ENCODE measurements around the gene PPT2. TPM values are rescaled to one million over a fixed set of nuclear protein-coding genes. Genes with fewer than 3 reads are reported as not detected.

Gene PPT2
- total and polyA plus RNA-seq, 2 of the 13 experiments (the other 11 are each of a cell fraction or from before 2014, with no cell fraction given) = 39.2 to 61.8 TPM

- peak; percentile 65 to 83; a peak in 3 of 4 replicates for TF ChIP-seq MAFK (conservative IDR thresholded peaks at IDR 0.05 in 1 of 2, IDR thresholded peaks at IDR 0.05 in 1 of 2; ENCODE audit: low read length in 2 of 2)
- TF ChIP-seq ZSCAN21 (CRISPR knock-in tag; IDR thresholded peaks at IDR 0.05; ENCODE audit: borderline replicate concordance) = peak; percentile 80; the same call in 1 of the 2 replicates
- peak; percentile 92 for TF ChIP-seq SP4 (CRISPR knock-in tag; IDR thresholded peaks at IDR 0.05)
- TF ChIP-seq KAT8 (CRISPR knock-in tag; IDR thresholded peaks at IDR 0.05) = peak; percentile 83
- TF ChIP-seq CEBPG (CRISPR knock-in tag; IDR thresholded peaks at IDR 0.05) = 0 out of 2 replicates have a peak, but pooled peaks have one; percentile 3
- no peak; the same call in 1 of the 2 replicates for TF ChIP-seq ZFY (CRISPR knock-in tag; IDR thresholded peaks at IDR 0.05)
- peak; percentile 54; the same call in 1 of the 2 replicates for TF ChIP-seq CSRNP1 (CRISPR knock-in tag; IDR thresholded peaks at IDR 0.05)
- peak; percentile 30; the same call in 1 of the 2 replicates for TF ChIP-seq SNAPC5 (CRISPR knock-in tag; IDR thresholded peaks at IDR 0.05; ENCODE audit: borderline replicate concordance)
- peak; percentile 96 for TF ChIP-seq KDM5A (IDR thresholded peaks at IDR 0.05; ENCODE audit: borderline replicate concordance, low read length)
- TF ChIP-seq MLXIP (CRISPR knock-in tag; IDR thresholded peaks at IDR 0.05; ENCODE audit: borderline replicate concordance) = no peak
- TF ChIP-seq MXI1 (IDR thresholded peaks at IDR 0.05; ENCODE audit: borderline replicate concordance, low read depth, low read length) = peak; percentile 73; the same call in 1 of the 3 replicates
- 0 out of 2 replicates have a peak, but pooled peaks have one; percentile 43 for TF ChIP-seq ZFP36L2 (CRISPR knock-in tag; IDR thresholded peaks at IDR 0.05)
- no peak for TF ChIP-seq ZMAT3 (CRISPR knock-in tag; conservative IDR thresholded peaks at IDR 0.05)
- TF ChIP-seq TBX3 (IDR thresholded peaks at IDR 0.05; ENCODE audit: borderline replicate concordance) = no peak
- no peak for TF ChIP-seq SRSF4 (IDR thresholded peaks at IDR 0.05; ENCODE audit: low read depth, low read length, poor library complexity, severe bottlenecking)
- peak; percentile 98 for TF ChIP-seq HMGXB3 (CRISPR knock-in tag; IDR thresholded peaks at IDR 0.05; ENCODE audit: borderline replicate concordance)
- 0 out of 2 replicates have a peak, but pooled peaks have one; percentile 56 for TF ChIP-seq ZNF225 (CRISPR knock-in tag; IDR thresholded peaks at IDR 0.05)
- peak; percentile 6; the same call in 1 of the 2 replicates for TF ChIP-seq RFX1 (IDR thresholded peaks at IDR 0.05)
Measured at GRCh38 chr6:32127717-32128592, 26.0 kb upstream of the PPT2 start, which contains the start of gene ATF6B (continued).
